Astrocyte of the spinal cord (primary cell): ENCODE data around the gene CEP164.

Source experiments
- DNase-seq: peaks from one replicate; pipeline ENCODE4 v3.0.0; 2011; ENCODE audit warnings: low read depth, low spot score
- H3K4me3 ChIP-seq: 2 replicates; pipeline ENCODE4 v1.5.1; 2011; ENCODE audit warnings: low read depth, mild to moderate bottlenecking, low read length, moderate library complexity
- CTCF ChIP-seq: IDR thresholded peaks from 2 replicates; pipeline ENCODE4 v1.5.1; 2012; ENCODE audit warnings: low read depth, mild to moderate bottlenecking, low read length, inconsistent platforms
- in situ Hi-C: cut with HindIII; loops from 2 replicates; pipeline ENCODE4 v1.10.0; 2017; ENCODE audit warnings: low sequenced_read_pairs

Gene CEP164

DNA sequence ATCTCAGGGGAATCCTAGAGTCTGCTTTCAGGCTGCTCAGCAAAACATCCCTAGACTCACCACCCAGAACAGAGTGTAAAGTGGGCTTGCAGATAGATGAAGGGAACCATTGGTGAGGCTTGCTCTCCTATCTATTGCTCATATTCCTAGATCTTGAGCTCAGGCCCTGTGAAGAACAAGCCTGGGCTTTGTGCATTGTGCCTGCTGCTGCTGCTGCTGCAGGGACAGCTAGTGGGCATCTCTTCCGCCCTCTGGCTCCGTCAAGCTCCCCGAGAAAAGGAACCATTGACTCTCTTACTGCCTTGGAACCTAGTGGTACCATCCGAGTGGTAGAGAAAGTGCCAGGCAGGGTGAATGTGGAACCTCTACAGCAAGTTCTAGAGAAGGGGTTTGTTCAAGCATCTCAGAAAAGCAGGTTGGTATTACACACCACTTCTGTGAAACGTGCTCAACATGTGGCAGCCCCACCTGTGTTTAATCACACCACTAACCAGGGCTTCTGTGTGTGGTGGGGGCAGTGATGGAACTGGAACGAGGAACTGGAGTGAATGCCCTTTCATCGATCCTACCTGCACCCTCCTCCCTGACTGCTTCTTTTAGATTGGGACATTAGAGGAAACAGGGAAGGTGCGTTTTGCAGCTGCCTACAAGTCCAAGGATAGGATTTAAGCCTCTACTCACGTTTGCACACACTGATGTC lies 32.1 kb upstream of the CEP164 start:
- no peak for TF ChIP-seq CTCF
- no peak for DNase-seq
- in situ Hi-C loops: no loop called here
- H3K4me3 ChIP-seq: no peak overlapping the region

DNA sequence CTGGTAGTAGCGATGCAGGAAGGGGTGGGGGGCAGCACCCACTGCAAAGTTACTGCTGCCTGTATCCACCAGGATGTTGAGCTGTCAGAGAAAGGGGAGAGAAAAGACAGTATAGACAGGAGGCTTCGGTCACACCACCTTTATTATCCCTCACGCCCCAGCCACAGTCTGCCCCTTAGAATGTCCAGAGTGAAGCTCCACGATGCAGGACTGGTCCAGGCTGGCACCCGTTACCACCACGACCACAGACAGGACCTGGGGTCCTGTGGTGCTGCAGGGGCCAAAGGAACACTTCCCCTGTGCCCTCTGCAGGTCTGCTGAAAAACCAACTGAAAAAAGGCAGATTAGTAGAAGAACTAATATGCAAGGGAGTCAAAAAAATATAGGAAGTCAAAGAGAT lies 30.8 kb upstream of the CEP164 start:
- no peak for DNase-seq
- no peak for TF ChIP-seq CTCF
- in situ Hi-C loops: no loop called here
- H3K4me3 ChIP-seq: no peak overlapping the region

DNA sequence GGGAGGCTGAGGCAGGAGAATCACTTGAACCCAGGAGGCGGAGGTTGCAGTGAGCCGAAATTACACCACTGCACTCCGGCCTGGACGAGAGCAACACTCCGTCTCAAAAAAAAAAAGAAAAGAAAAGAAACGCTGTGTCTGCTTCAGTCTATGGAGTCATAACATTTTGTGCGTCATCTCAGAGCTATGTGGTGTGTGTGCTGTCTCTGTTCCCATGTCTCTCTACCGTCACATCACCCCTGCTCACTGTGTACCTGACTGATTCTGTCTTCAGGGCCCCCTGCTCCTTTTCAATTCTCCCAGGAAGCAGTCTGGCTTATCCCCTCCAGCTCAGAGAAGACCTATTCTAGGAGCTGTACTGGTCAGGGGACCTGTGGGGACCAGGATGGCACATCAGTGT lies 29.5 kb upstream of the CEP164 start:
- no peak for TF ChIP-seq CTCF
- DNase-seq: no peak
- in situ Hi-C loops: no loop called here
- no peak overlapping the region for H3K4me3 ChIP-seq

DNA sequence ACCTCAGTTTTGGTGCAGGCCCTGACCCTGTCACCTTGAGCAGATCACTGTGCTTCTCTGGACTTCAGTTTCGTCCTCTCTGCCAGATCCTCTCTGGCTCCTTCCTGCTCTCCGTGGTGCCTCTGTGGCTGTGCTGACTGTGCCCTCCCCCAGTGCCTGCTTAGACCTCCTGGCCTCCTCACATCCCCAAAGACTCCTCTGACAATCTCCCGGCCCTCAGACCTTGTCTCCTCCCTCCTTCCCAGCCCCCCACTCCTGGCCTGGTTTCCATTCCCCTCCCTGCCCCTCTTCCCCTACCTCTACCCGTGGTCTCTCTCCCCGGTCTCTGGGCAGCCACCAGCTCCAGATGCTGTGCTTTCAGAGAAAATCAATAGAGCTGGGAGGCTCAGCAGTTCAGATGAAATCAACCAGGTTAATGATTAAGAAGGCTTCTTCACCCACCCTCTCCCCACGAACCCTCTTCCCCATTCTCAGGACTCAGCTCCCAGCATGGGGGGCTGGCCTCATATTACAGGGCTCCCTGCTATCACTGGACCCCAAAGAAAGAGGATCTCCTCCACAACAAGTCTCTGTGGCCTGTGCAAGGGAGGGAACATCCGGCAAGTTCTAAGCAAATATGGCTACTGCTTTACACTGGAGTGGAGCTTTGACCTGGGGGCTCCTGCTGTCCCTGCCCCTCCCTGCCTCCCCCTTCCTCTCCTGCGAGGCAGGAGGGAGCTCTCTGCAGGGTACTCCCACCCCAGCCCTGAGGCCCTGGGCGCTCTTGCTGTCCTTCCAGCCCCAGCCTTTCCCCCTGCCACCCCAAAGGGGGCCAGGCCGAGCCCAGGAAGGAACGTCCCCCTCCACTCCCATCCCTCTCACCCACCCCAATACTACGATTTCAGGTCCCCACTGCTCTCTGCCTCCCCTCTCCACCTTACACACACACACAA lies 28.0 kb upstream of the CEP164 start:
- DNase-seq: no peak
- no peak overlapping the region for H3K4me3 ChIP-seq
- TF ChIP-seq CTCF: no peak
- in situ Hi-C loops: no loop called here

GRCh38 chr11:117300283-117300663 lies 27.4 kb upstream of the CEP164 start:
- in situ Hi-C loops: no loop called here
- H3K4me3 ChIP-seq: no peak overlapping the region
- DNase-seq: peak; percentile 60
- TF ChIP-seq CTCF: no peak

GRCh38 chr11:117300773-117301172 lies 26.9 kb upstream of the CEP164 start:
- H3K4me3 ChIP-seq: no peak overlapping the region
- no peak for DNase-seq
- no peak for TF ChIP-seq CTCF
- in situ Hi-C loops: no loop called here
